Mesothelial cell of epicardium (in vitro differentiated cells): Measurements from ENCODE around the gene IFNA13. TPM values are rescaled to one million over a fixed set of nuclear protein-coding genes. Genes with fewer than 3 reads are reported as not detected.

Experiments used
- DNase-seq, 2 experiments: peaks; one replicate each; pipeline ENCODE4 v3.0.0; 2021; ENCODE audit warnings: low spot score in 2 of 2; ENCODE audit not compliant: unreplicated experiment in 2 of 2
- H3K27ac Mint-ChIP-seq: 2 replicates; pipeline ENCODE4 v1.8.0; 2021; ENCODE audit warnings: mixed read lengths
- H3K27me3 Mint-ChIP-seq: 2 replicates; pipeline ENCODE4 v1.8.0; 2021; ENCODE audit warnings: low read depth, mixed read lengths
- H3K36me3 Mint-ChIP-seq: 2 replicates; pipeline ENCODE4 v1.8.0; 2021; ENCODE audit warnings: mixed read lengths
- H3K4me1 Mint-ChIP-seq: 2 replicates; pipeline ENCODE4 v1.8.0; 2021; ENCODE audit warnings: mixed read lengths
- H3K4me3 Mint-ChIP-seq: 2 replicates; pipeline ENCODE4 v1.8.0; 2021; ENCODE audit warnings: mild to moderate bottlenecking, moderate library complexity, mixed read lengths
- H3K9me3 Mint-ChIP-seq: 2 replicates; pipeline ENCODE4 v1.8.0; 2021; ENCODE audit warnings: mixed read lengths
- total RNA-seq: library from RNA; stranded (reverse); gene quantifications from 3 replicates; pipeline ENCODE4 v1.2.1, GENCODE V29; 2021
- TF ChIP-seq, protein P1 (sequence below): fragments of 200-600 bp; sonication (generic); IDR thresholded peaks from one replicate; pipeline ENCODE4 v1.5.0; 2021; ENCODE audit warnings: antibody characterized with exemption; ENCODE audit not compliant: unreplicated experiment

IFNA13 gene
- total RNA-seq: 0.60 to 1.0 TPM (median 0.66 TPM) in 3 replicates

- H3K4me1 Mint-ChIP-seq: no peaks in the 10 kb centered on the region
- no peak within 1 kb of the TSS for H3K27ac Mint-ChIP-seq
- TF ChIP-seq, protein P1, sequence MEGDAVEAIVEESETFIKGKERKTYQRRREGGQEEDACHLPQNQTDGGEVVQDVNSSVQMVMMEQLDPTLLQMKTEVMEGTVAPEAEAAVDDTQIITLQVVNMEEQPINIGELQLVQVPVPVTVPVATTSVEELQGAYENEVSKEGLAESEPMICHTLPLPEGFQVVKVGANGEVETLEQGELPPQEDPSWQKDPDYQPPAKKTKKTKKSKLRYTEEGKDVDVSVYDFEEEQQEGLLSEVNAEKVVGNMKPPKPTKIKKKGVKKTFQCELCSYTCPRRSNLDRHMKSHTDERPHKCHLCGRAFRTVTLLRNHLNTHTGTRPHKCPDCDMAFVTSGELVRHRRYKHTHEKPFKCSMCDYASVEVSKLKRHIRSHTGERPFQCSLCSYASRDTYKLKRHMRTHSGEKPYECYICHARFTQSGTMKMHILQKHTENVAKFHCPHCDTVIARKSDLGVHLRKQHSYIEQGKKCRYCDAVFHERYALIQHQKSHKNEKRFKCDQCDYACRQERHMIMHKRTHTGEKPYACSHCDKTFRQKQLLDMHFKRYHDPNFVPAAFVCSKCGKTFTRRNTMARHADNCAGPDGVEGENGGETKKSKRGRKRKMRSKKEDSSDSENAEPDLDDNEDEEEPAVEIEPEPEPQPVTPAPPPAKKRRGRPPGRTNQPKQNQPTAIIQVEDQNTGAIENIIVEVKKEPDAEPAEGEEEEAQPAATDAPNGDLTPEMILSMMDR: no peak
- H3K27me3 Mint-ChIP-seq: peaks cover 2% of the 10 kb centered on the region
- H3K36me3 Mint-ChIP-seq: no peaks in the 10 kb centered on the region
- H3K4me3 Mint-ChIP-seq: no peak within 1 kb of the TSS
- no peaks in the 10 kb centered on the region for H3K9me3 Mint-ChIP-seq
- DNase-seq: no peak
These were observed at the start of gene IFNA13 for GRCh38 chr9:21367957-21368356. Gene IFNA13 (minus strand): TSS chr9:21368057. CDS start chr9:21368010, 47 bp downstream.

GRCh38 chr9:21415493-21416267 is 47.8 kb upstream of the IFNA13 start:
- DNase-seq: no peak
- Mint-ChIP-seq H3K9me3 (no peaks in the 10 kb centered on the region), H3K27me3 (no peaks in the 10 kb centered on the region), H3K27ac (no peak overlapping the region), H3K36me3 (no peaks in the 10 kb centered on the region), H3K4me1 (no peaks in the 10 kb centered on the region), H3K4me3 (no peak overlapping the region)
- TF ChIP-seq, protein P1: no peak

- Mint-ChIP-seq H3K9me3 (no peaks in the 10 kb centered on the region), H3K27ac (no peak overlapping the region), H3K27me3 (no peaks in the 10 kb centered on the region), H3K4me3 (no peak overlapping the region), H3K4me1 (no peaks in the 10 kb centered on the region), H3K36me3 (no peaks in the 10 kb centered on the region)
- TF ChIP-seq, protein P1: no peak
- no peak for DNase-seq
These were observed 46.5 kb upstream of the IFNA13 start for GRCh38 chr9:21414220-21414940.

GRCh38 chr9:21413624-21414023 is 45.8 kb upstream of the IFNA13 start:
- no peaks in the 10 kb centered on the region for H3K9me3 Mint-ChIP-seq
- TF ChIP-seq, protein P1: no peak
- no peaks in the 10 kb centered on the region for H3K36me3 Mint-ChIP-seq
- H3K4me3 Mint-ChIP-seq: no peak overlapping the region
- H3K27ac Mint-ChIP-seq: no peak overlapping the region
- H3K27me3 Mint-ChIP-seq: no peaks in the 10 kb centered on the region
- DNase-seq: no peak
- no peaks in the 10 kb centered on the region for H3K4me1 Mint-ChIP-seq

- Mint-ChIP-seq H3K27me3 (no peaks in the 10 kb centered on the region), H3K9me3 (no peaks in the 10 kb centered on the region), H3K4me1 (no peaks in the 10 kb centered on the region), H3K4me3 (no peak overlapping the region), H3K36me3 (no peaks in the 10 kb centered on the region), H3K27ac (no peak overlapping the region)
- no peak for DNase-seq
- TF ChIP-seq, protein P1: no peak
These were observed 45.3 kb upstream of the IFNA13 start for GRCh38 chr9:21413151-21413550.
